Measurements from ENCODE around the gene NOS1AP. TPM values are rescaled to one million over a fixed set of nuclear protein-coding genes. Genes with fewer than 3 reads are reported as not detected.

Gene NOS1AP
- polyA plus RNA-seq, 4 donors: 0.89 to 2.1 (median 1.7) TPM

DNA sequence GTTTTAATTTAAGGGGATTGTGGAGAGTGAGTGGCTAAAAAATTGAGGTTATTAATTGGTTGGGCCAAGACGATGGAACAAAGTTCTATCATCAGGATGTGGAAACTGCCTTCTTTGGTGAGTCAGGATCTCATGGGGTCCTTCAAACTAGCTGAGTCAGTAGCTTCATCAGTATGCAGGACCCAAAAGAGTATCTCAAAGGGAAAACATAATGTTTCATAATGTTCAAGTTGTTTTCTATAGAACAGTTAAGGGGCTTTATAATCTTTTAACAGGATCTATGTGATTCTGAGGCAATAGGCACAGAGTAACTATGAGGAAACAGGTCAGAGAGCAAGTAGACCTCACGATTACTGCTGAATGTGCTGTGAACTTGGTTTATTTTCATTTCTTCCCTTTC is 42.6 kb upstream of the NOS1AP start:
- no peak for DNase-seq
- no peak overlapping the region for H3K4me3 ChIP-seq (ENCODE audit: low read depth in 1 of 3, low read length in 3 of 3)
- H3K36me3 ChIP-seq (ENCODE audit: control insufficient read depth in 3 of 3, insufficient read depth in 2 of 3, low read depth in 1 of 3, low read length in 3 of 3): no peaks in the 10 kb centered on the region
- no peak overlapping the region for H3K27ac ChIP-seq (ENCODE audit: low read depth in 1 of 3, low read length in 2 of 3)
- 80 to 83% (median 81%) methylated on average over 2 of the region's 2 CpGs for WGBS, 3 donors
- H3K9me3 ChIP-seq (ENCODE audit: control insufficient read depth in 2 of 2, insufficient read depth in 1 of 2, low read depth in 1 of 2, low read length in 1 of 2): peaks cover 0 to 7% of the 10 kb centered on the region in 2 donors
- no peak for FAIRE-seq
- peaks cover 0 to 4% (median 0%) of the 10 kb centered on the region in 3 donors for H3K4me1 ChIP-seq (ENCODE audit: control insufficient read depth in 3 of 3, insufficient read depth in 2 of 3, low read depth in 1 of 3, low read length in 2 of 3)
- peaks cover 0 to 40% (median 5%) of the 10 kb centered on the region in 3 donors for H3K27me3 ChIP-seq (ENCODE audit: control insufficient read depth in 3 of 3, insufficient read depth in 3 of 3, low read length in 3 of 3)

DNA sequence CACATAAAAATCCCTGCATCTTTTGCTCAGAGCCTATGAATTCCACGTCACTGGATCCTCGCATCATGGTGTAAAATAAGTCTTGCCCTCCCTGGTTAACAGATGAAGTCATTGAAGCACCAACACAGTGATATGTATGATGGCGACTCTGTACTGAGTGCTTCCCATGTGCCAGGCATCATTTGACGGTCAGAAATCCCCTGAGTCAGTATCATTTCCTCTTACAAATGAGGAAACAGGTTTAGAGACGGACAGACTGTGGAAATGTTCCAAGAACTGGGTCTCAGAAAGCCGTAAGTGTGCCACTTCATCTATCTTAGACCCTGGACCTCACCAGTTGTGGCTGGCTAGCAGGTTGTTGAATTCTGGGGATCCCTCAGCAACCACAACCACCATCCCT is 40.8 kb upstream of the NOS1AP start:
- no peaks in the 10 kb centered on the region for H3K36me3 ChIP-seq (ENCODE audit: control insufficient read depth in 3 of 3, insufficient read depth in 2 of 3, low read depth in 1 of 3, low read length in 3 of 3)
- peaks cover 0 to 31% (median 5%) of the 10 kb centered on the region in 3 donors for H3K27me3 ChIP-seq (ENCODE audit: control insufficient read depth in 3 of 3, insufficient read depth in 3 of 3, low read length in 3 of 3)
- H3K4me1 ChIP-seq (ENCODE audit: control insufficient read depth in 3 of 3, insufficient read depth in 2 of 3, low read depth in 1 of 3, low read length in 2 of 3): no peaks in the 10 kb centered on the region
- no peak for DNase-seq
- H3K9me3 ChIP-seq (ENCODE audit: control insufficient read depth in 2 of 2, insufficient read depth in 1 of 2, low read depth in 1 of 2, low read length in 1 of 2): peaks cover 0 to 7% of the 10 kb centered on the region in 2 donors
- FAIRE-seq: no peak
- no peak overlapping the region for H3K4me3 ChIP-seq (ENCODE audit: low read depth in 1 of 3, low read length in 3 of 3)
- 40 to 57% (median 44%) methylated on average over 6 of the region's 6 CpGs for WGBS, 3 donors
- no peak overlapping the region for H3K27ac ChIP-seq (ENCODE audit: low read depth in 1 of 3, low read length in 2 of 3)

DNA sequence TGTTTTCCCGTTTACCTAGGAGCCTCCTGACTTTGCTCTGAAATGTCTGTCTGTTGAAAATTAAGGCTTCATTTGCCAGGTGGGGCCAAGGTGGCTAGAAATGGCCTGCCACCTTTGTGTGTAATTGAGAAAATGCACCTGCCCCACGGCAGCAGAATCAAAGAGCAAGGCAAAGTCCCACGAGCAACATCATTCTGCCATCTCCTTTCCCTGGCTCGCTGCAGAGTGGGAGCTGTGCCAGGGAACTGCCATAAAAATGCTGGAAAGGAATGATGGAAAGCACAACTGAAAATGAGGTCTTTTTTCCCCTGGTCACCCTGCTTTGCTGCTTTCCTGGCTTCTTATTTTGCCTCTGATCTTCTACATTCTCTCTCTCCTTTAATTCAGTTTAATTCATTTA is 40.3 kb upstream of the NOS1AP start:
- Histone ChIP-seq H3K27ac (ENCODE audit: low read depth in 1 of 3, low read length in 2 of 3) (no peak overlapping the region), H3K36me3 (ENCODE audit: control insufficient read depth in 3 of 3, insufficient read depth in 2 of 3, low read depth in 1 of 3, low read length in 3 of 3) (no peaks in the 10 kb centered on the region), H3K9me3 (ENCODE audit: control insufficient read depth in 2 of 2, insufficient read depth in 1 of 2, low read depth in 1 of 2, low read length in 1 of 2) (peaks cover 0 to 7% of the 10 kb centered on the region in 2 donors), H3K4me1 (ENCODE audit: control insufficient read depth in 3 of 3, insufficient read depth in 2 of 3, low read depth in 1 of 3, low read length in 2 of 3) (no peaks in the 10 kb centered on the region), H3K4me3 (ENCODE audit: low read depth in 1 of 3, low read length in 3 of 3) (no peak overlapping the region), H3K27me3 (ENCODE audit: control insufficient read depth in 3 of 3, insufficient read depth in 3 of 3, low read length in 3 of 3) (peaks cover 0 to 30% (median 5%) of the 10 kb centered on the region in 3 donors)
- WGBS, 3 donors: 10 to 42% (median 30%) methylated on average over 4 of the region's 4 CpGs
- DNase-seq: peak in 1 of 2 donors; percentile 29
- FAIRE-seq: no peak

- no peaks in the 10 kb centered on the region for H3K36me3 ChIP-seq (ENCODE audit: control insufficient read depth in 3 of 3, insufficient read depth in 2 of 3, low read depth in 1 of 3, low read length in 3 of 3)
- no peak for FAIRE-seq
- WGBS, 3 donors: 81 to 97% (median 97%) methylated on average over 3 of the region's 3 CpGs
Observed at GRCh38 chr1:162030759-162031280, 38.7 kb upstream of the NOS1AP start.

GRCh38 chr1:162033428-162033827 is 36.1 kb upstream of the NOS1AP start:
- H3K27ac ChIP-seq (ENCODE audit: low read depth in 1 of 3, low read length in 2 of 3): no peak overlapping the region
- no peak overlapping the region for H3K4me3 ChIP-seq (ENCODE audit: low read depth in 1 of 3, low read length in 3 of 3)
- H3K4me1 ChIP-seq (ENCODE audit: control insufficient read depth in 3 of 3, insufficient read depth in 2 of 3, low read depth in 1 of 3, low read length in 2 of 3): no peaks in the 10 kb centered on the region
- DNase-seq: no peak
- no peaks in the 10 kb centered on the region for H3K9me3 ChIP-seq (ENCODE audit: control insufficient read depth in 2 of 2, insufficient read depth in 1 of 2, low read depth in 1 of 2, low read length in 1 of 2)
- peaks cover 0 to 21% (median 0%) of the 10 kb centered on the region in 3 donors for H3K27me3 ChIP-seq (ENCODE audit: control insufficient read depth in 3 of 3, insufficient read depth in 3 of 3, low read length in 3 of 3)
- 71 to 89% (median 84%) methylated on average over 6 of the region's 6 CpGs for WGBS, 3 donors
- H3K36me3 ChIP-seq (ENCODE audit: control insufficient read depth in 3 of 3, insufficient read depth in 2 of 3, low read depth in 1 of 3, low read length in 3 of 3): no peaks in the 10 kb centered on the region
- FAIRE-seq: no peak

More at GRCh38 chr1:162030759-162031280, 38.7 kb upstream of the NOS1AP start:
- no peak overlapping the region for H3K4me3 ChIP-seq (ENCODE audit: low read depth in 1 of 3, low read length in 3 of 3)
- peaks cover 0 to 25% (median 2%) of the 10 kb centered on the region in 3 donors for H3K27me3 ChIP-seq (ENCODE audit: control insufficient read depth in 3 of 3, insufficient read depth in 3 of 3, low read length in 3 of 3)
- DNase-seq: no peak
- H3K4me1 ChIP-seq (ENCODE audit: control insufficient read depth in 3 of 3, insufficient read depth in 2 of 3, low read depth in 1 of 3, low read length in 2 of 3): no peaks in the 10 kb centered on the region
- no peak overlapping the region for H3K27ac ChIP-seq (ENCODE audit: low read depth in 1 of 3, low read length in 2 of 3)
- peaks cover 0 to 7% of the 10 kb centered on the region in 2 donors for H3K9me3 ChIP-seq (ENCODE audit: control insufficient read depth in 2 of 2, insufficient read depth in 1 of 2, low read depth in 1 of 2, low read length in 1 of 2)

DNA sequence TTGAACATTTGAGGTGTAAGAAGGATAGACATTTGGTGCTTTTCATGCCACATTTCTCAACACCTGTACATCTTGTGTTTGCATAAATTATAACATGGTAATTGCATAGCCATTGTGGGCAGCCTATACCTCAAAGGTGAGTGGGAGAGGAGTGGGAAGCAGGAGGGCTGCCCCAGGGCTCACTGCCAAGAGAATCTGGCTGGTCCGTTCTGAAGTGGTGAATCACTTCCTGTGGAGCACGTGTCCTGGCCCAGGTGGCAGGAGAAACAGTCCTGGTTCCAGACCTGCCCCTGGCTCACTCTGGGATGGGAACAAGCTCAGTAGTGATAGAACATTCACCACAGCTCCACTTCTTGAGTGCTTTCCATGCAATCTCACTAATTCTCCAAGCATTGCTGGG is 34.2 kb upstream of the NOS1AP start:
- Histone ChIP-seq H3K27me3 (ENCODE audit: control insufficient read depth in 3 of 3, insufficient read depth in 3 of 3, low read length in 3 of 3) (peaks cover 0 to 20% (median 0%) of the 10 kb centered on the region in 3 donors), H3K36me3 (ENCODE audit: control insufficient read depth in 3 of 3, insufficient read depth in 2 of 3, low read depth in 1 of 3, low read length in 3 of 3) (no peaks in the 10 kb centered on the region), H3K9me3 (ENCODE audit: control insufficient read depth in 2 of 2, insufficient read depth in 1 of 2, low read depth in 1 of 2, low read length in 1 of 2) (no peaks in the 10 kb centered on the region), H3K27ac (ENCODE audit: low read depth in 1 of 3, low read length in 2 of 3) (no peak overlapping the region), H3K4me3 (ENCODE audit: low read depth in 1 of 3, low read length in 3 of 3) (no peak overlapping the region), H3K4me1 (ENCODE audit: control insufficient read depth in 3 of 3, insufficient read depth in 2 of 3, low read depth in 1 of 3, low read length in 2 of 3) (no peaks in the 10 kb centered on the region)
- FAIRE-seq (no peak), DNase-seq (no peak)
- 3 to 14% (median 9%) methylated on average over 2 of the region's 2 CpGs for WGBS, 3 donors

- Histone ChIP-seq H3K4me3 (ENCODE audit: low read depth in 1 of 3, low read length in 3 of 3) (no peak overlapping the region), H3K36me3 (ENCODE audit: control insufficient read depth in 3 of 3, insufficient read depth in 2 of 3, low read depth in 1 of 3, low read length in 3 of 3) (no peaks in the 10 kb centered on the region), H3K27me3 (ENCODE audit: control insufficient read depth in 3 of 3, insufficient read depth in 3 of 3, low read length in 3 of 3) (peaks cover 0 to 14% (median 0%) of the 10 kb centered on the region in 3 donors), H3K27ac (ENCODE audit: low read depth in 1 of 3, low read length in 2 of 3) (no peak overlapping the region), H3K9me3 (ENCODE audit: control insufficient read depth in 2 of 2, insufficient read depth in 1 of 2, low read depth in 1 of 2, low read length in 1 of 2) (no peaks in the 10 kb centered on the region), H3K4me1 (ENCODE audit: control insufficient read depth in 3 of 3, insufficient read depth in 2 of 3, low read depth in 1 of 3, low read length in 2 of 3) (no peaks in the 10 kb centered on the region)
- DNase-seq (no peak), FAIRE-seq (no peak)
- 91 to 98% (median 94%) methylated on average over 1 of the region's 1 CpG for WGBS, 3 donors
Observed at GRCh38 chr1:162036163-162036562, 33.3 kb upstream of the NOS1AP start.

DNA sequence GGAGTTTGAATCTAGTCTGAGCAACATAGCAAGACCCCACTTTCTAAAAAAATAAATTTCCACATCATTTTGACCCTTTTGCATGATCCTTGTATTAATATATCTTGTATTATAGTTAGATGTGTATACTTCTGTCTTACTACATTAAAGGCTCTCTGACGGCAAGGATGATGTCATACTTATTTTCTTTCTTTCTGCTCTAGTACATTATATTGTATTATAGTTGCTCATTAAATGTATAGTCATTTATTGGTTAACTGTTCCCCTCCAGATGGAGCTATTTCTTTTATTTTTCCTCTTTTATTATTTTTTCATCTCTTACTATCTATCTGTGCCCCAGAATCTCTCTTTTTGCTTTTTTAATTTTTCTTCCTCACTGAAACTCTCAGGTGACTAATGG is 30.9 kb upstream of the NOS1AP start:
- WGBS, 3 donors: 67 to 77% (median 71%) methylated on average over 1 of the region's 1 CpG
- Histone ChIP-seq H3K27ac (ENCODE audit: low read depth in 1 of 3, low read length in 2 of 3) (no peak overlapping the region), H3K27me3 (ENCODE audit: control insufficient read depth in 3 of 3, insufficient read depth in 3 of 3, low read length in 3 of 3) (peaks cover 0 to 9% (median 0%) of the 10 kb centered on the region in 3 donors), H3K9me3 (ENCODE audit: control insufficient read depth in 2 of 2, insufficient read depth in 1 of 2, low read depth in 1 of 2, low read length in 1 of 2) (peaks cover 0 to 4% of the 10 kb centered on the region in 2 donors), H3K4me3 (ENCODE audit: low read depth in 1 of 3, low read length in 3 of 3) (no peak overlapping the region), H3K4me1 (ENCODE audit: control insufficient read depth in 3 of 3, insufficient read depth in 2 of 3, low read depth in 1 of 3, low read length in 2 of 3) (no peaks in the 10 kb centered on the region), H3K36me3 (ENCODE audit: control insufficient read depth in 3 of 3, insufficient read depth in 2 of 3, low read depth in 1 of 3, low read length in 3 of 3) (no peaks in the 10 kb centered on the region)
- FAIRE-seq (no peak), DNase-seq (no peak)

GRCh38 chr1:162040001-162040400 is 29.5 kb upstream of the NOS1AP start:
- WGBS, 3 donors: 64 to 77% (median 75%) methylated on average over 4 of the region's 4 CpGs
- no peak for DNase-seq
- Histone ChIP-seq H3K36me3 (ENCODE audit: control insufficient read depth in 3 of 3, insufficient read depth in 2 of 3, low read depth in 1 of 3, low read length in 3 of 3) (no peaks in the 10 kb centered on the region), H3K4me1 (ENCODE audit: control insufficient read depth in 3 of 3, insufficient read depth in 2 of 3, low read depth in 1 of 3, low read length in 2 of 3) (no peaks in the 10 kb centered on the region), H3K9me3 (ENCODE audit: control insufficient read depth in 2 of 2, insufficient read depth in 1 of 2, low read depth in 1 of 2, low read length in 1 of 2) (peaks cover 0 to 4% of the 10 kb centered on the region in 2 donors), H3K27ac (ENCODE audit: low read depth in 1 of 3, low read length in 2 of 3) (no peak overlapping the region), H3K27me3 (ENCODE audit: control insufficient read depth in 3 of 3, insufficient read depth in 3 of 3, low read length in 3 of 3) (peaks cover 0 to 3% (median 0%) of the 10 kb centered on the region in 3 donors), H3K4me3 (ENCODE audit: low read depth in 1 of 3, low read length in 3 of 3) (no peak overlapping the region)
- no peak for FAIRE-seq
